ENCODE data around the gene TASP1. TPM values are rescaled to one million over a fixed set of nuclear protein-coding genes. Genes with fewer than 3 reads are reported as not detected.
A peak's percentile ranks its signal among the peaks of the same experiment; 100 is the strongest.

Gene TASP1
- total and polyA plus RNA-seq, 10 of the 15 experiments (the other 5 are each of a cell fraction or from before 2014, with no cell fraction given): 7.4 to 17.8 (median 10.5) TPM

GRCh38 chr20:13638496-13639149 is at the start of gene TASP1 (continued):
- TF ChIP-seq NR2C1 (IDR thresholded peaks at IDR 0.05) (peak; percentile 88), IRF3 (IDR thresholded peaks at IDR 0.05) (no peak), NR2F1 (conservative IDR thresholded peaks at IDR 0.05) (no peak), SREBF2 (IDR thresholded peaks at IDR 0.05; ENCODE audit: low read length) (no peak), DPF2 (IDR thresholded peaks at IDR 0.05) (no peak; the same call in 1 of the 2 replicates), IKZF1 (conservative IDR thresholded peaks at IDR 0.05) (peak; percentile 41), CTCF (IDR thresholded peaks at IDR 0.05 in 2 of 3, conservative IDR thresholded peaks at IDR 0.05 in 1 of 3; ENCODE audit: control insufficient read depth in 2 of 3, extremely low read depth in 1 of 3, insufficient read depth in 1 of 3, low read depth in 3 of 3, low read length in 3 of 3) (no peak), MEF2A (IDR thresholded peaks at IDR 0.05; ENCODE audit: insufficient read depth, low read depth, low read length) (no peak), SP1 (IDR thresholded peaks at IDR 0.05; ENCODE audit: low read depth, low read length) (peak; percentile 63), YBX1 (IDR thresholded peaks at IDR 0.05) (no peak), STAT3 (IDR thresholded peaks at IDR 0.05; ENCODE audit: low read depth, low read length) (no peak), IRF5 (IDR thresholded peaks at IDR 0.05; ENCODE audit: borderline replicate concordance) (no peak), ZNF24 (IDR thresholded peaks at IDR 0.05) (no peak), HDAC2 (IDR thresholded peaks at IDR 0.05) (no peak), RELB (IDR thresholded peaks at IDR 0.05; ENCODE audit: low read depth) (0 out of 2 replicates have a peak, but pooled peaks have one; percentile 13), BHLHE40 (IDR thresholded peaks at IDR 0.05; ENCODE audit: borderline replicate concordance in 1 of 2, low read depth in 2 of 2, low read length in 1 of 2) (peak in 1 of 2 experiments; percentile 41; a peak in 2 of 4 replicates), ELK1 (IDR thresholded peaks at IDR 0.05; ENCODE audit: low read depth, low read length) (0 out of 2 replicates have a peak, but pooled peaks have one; percentile 26), TCF3 (IDR thresholded peaks at IDR 0.05; ENCODE audit: borderline replicate concordance, insufficient read depth, low read depth, low read length) (no peak), CBX3 (IDR thresholded peaks at IDR 0.05; ENCODE audit: borderline replicate concordance, low read depth) (no peak), NFYA (IDR thresholded peaks at IDR 0.05; ENCODE audit: borderline replicate concordance, low read depth, low read length) (no peak), HDGF (IDR thresholded peaks at IDR 0.05) (peak; percentile 51; the same call in 1 of the 2 replicates), ESRRA (IDR thresholded peaks at IDR 0.05; ENCODE audit: low read length) (no peak), EP300 (IDR thresholded peaks at IDR 0.05; ENCODE audit: borderline replicate concordance in 1 of 2, control insufficient read depth in 1 of 2, low read depth in 2 of 2, low read length in 2 of 2) (no peak)

All from GM12878 (cell line).